RWPE2 (cell line): ENCODE data around the gene SYT7.

ENCODE experiments used
- ATAC-seq: fragments of 200-7000 bp; cut with Tn5 transposase; 3 replicates; pipeline ENCODE4 v1.9.1; 2021; ENCODE audit warnings: low read depth
- DNase-seq: peaks from one replicate; pipeline ENCODE4 v3.0.0-alpha.2; 2020; ENCODE audit warnings: low spot score
- H3K27ac ChIP-seq: fragments of 450-650 bp; 2 replicates; pipeline ENCODE4 v1.5.1; 2017; ENCODE audit warnings: mild to moderate bottlenecking; ENCODE audit not compliant: poor library complexity, severe bottlenecking
- H3K27me3 ChIP-seq: fragments of 250-450 bp; sonication (Bioruptor Pico); 2 replicates; pipeline ENCODE4 v1.5.1; 2021; ENCODE audit warnings: mild to moderate bottlenecking, moderate library complexity; ENCODE audit not compliant: insufficient read depth, poor library complexity, severe bottlenecking
- H3K36me3 ChIP-seq: fragments of 250-450 bp; sonication (Bioruptor Pico); 2 replicates; pipeline ENCODE4 v1.5.1; 2020; ENCODE audit warnings: low read depth, mild to moderate bottlenecking, moderate library complexity
- H3K4me1 ChIP-seq: fragments of 250-450 bp; sonication (Bioruptor Pico); 2 replicates; pipeline ENCODE4 v1.5.1; 2021; ENCODE audit warnings: mild to moderate bottlenecking, moderate library complexity; ENCODE audit not compliant: insufficient read depth, poor library complexity, severe bottlenecking
- H3K4me3 ChIP-seq: fragments of 250-450 bp; sonication (Bioruptor Pico); 2 replicates; pipeline ENCODE4 v1.5.1; 2021; ENCODE audit warnings: mild to moderate bottlenecking, moderate library complexity; ENCODE audit not compliant: severe bottlenecking
- H3K9me3 ChIP-seq: fragments of 250-450 bp; sonication (Bioruptor Pico); 2 replicates; pipeline ENCODE4 v1.5.1; 2021; ENCODE audit warnings: mild to moderate bottlenecking, moderate library complexity; ENCODE audit not compliant: severe bottlenecking
- CTCF ChIP-seq: fragments of 450-650 bp; IDR thresholded peaks from one replicate; pipeline ENCODE4 v1.5.1; 2017; ENCODE audit warnings: mild to moderate bottlenecking, moderate library complexity; ENCODE audit not compliant: poor library complexity, severe bottlenecking

SYT7 gene

DNA sequence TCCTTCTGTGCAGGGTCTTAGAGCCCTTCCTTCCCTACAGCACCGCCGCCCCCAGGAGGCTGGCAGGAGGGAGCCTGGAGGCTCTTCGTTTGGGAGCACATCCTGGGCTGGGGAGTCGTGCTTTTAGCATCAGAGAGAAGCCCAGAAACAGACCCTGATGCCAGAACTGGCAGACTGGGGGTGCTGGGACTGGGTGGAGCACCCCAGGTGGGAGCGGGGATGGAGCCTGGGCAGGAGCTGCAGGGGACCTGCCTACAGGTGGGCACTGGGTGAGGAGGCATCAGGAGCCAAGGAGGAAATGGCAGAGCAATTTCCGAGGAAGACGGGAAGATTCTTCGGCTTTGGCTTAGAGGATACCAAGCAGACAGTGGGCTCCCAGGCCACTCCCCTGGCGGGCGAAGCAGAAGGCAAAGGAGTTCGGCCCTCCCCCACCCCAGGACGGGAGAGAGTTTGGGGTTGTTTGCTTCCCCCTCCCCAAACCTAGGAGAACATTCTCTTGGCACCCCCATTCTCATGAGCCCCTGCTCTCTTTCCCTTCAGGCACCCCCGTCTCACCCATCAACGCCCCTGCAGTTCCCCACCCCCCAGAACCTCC, 1.1 kb downstream of the SYT7 start:
- no peaks in the 10 kb centered on the region for H3K4me1 ChIP-seq
- H3K4me3 ChIP-seq = peak overlapping the region; percentile 43
- ATAC-seq (no peak), DNase-seq (no peak)
- H3K9me3 ChIP-seq = no peaks in the 10 kb centered on the region
- H3K27me3 ChIP-seq = peaks cover 12% of the 10 kb centered on the region
- TF ChIP-seq CTCF = no peak
- no peak overlapping the region for H3K27ac ChIP-seq
- no peaks in the 10 kb centered on the region for H3K36me3 ChIP-seq

DNA sequence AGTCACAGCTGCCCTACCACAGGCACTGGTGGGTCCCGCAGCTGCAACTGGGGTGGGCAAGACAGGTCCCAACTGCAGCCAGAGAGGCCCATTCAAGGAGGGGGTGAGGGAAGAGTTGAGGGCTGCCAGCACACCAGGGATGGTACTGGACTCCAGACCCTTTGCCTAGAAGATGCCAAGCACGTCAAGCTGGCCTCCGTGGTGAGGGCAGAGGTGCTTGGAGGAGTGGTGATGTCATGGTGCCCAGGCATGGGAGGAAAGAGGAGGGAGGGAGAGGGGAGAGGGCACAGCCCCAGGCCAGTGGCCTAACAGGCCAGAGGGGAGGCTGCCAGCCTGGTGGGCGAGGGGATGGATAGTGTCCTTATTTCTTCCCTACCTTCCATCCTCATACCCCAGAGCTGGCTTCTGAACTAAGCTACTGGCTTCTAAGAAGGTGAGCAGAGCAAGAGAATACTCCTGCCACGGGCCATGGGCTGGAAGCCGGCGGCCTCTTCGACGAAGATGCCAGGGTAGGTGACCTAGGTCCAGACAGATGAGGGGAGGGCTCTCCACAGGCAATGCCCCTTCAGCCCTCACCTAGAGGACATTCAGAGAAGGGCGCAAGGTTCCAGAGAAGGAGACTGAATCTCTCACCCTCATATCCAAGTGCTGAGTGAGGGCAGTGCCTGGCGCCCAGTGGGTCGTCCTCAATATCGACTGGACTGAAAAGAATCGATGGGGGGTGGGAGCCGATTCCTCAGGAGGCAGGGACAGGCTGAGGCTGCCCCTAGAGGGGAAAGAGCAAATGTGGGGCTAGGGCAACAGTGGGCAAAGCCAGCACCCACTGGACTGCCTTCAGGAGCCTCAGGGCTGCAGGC, 1.8 kb downstream of the SYT7 start:
- ATAC-seq = no peak

GRCh38 chr11:61577383-61578118, 3.3 kb downstream of the SYT7 start:
- Histone ChIP-seq H3K27me3 (peaks cover 12% of the 10 kb centered on the region), H3K9me3 (no peaks in the 10 kb centered on the region), H3K4me1 (no peaks in the 10 kb centered on the region), H3K4me3 (no peak overlapping the region), H3K36me3 (no peaks in the 10 kb centered on the region), H3K27ac (no peak overlapping the region)
- DNase-seq (no peak), ATAC-seq (no peak)
- no peak for TF ChIP-seq CTCF

More for the DNA sequence above, 1.8 kb downstream of the SYT7 start:
- Histone ChIP-seq H3K27me3 (peaks cover 12% of the 10 kb centered on the region), H3K27ac (no peak overlapping the region), H3K9me3 (no peaks in the 10 kb centered on the region), H3K4me3 (no peak overlapping the region), H3K36me3 (no peaks in the 10 kb centered on the region), H3K4me1 (no peaks in the 10 kb centered on the region)
- no peak for DNase-seq
- TF ChIP-seq CTCF = no peak

- no peaks in the 10 kb centered on the region for H3K4me1 ChIP-seq
- no peaks in the 10 kb centered on the region for H3K36me3 ChIP-seq
- TF ChIP-seq CTCF = no peak
- H3K27me3 ChIP-seq = peaks cover 12% of the 10 kb centered on the region
- no peak for ATAC-seq
- no peak overlapping the region for H3K4me3 ChIP-seq
- H3K27ac ChIP-seq = no peak overlapping the region
- H3K9me3 ChIP-seq = no peaks in the 10 kb centered on the region
- no peak for DNase-seq
Observed at GRCh38 chr11:61575886-61576861, 4.7 kb downstream of the SYT7 start.
